NCI-H345 treated with DMSO at 0.1 percent for 48 hours (cell line): ENCODE data around the gene OBSCN.

ENCODE experiments used
- DNase-seq: peaks from one replicate; lab custom pipeline; 2025; ENCODE audit not compliant: unreplicated experiment; lab: John Stamatoyannopoulos, UW

The OBSCN gene

DNA sequence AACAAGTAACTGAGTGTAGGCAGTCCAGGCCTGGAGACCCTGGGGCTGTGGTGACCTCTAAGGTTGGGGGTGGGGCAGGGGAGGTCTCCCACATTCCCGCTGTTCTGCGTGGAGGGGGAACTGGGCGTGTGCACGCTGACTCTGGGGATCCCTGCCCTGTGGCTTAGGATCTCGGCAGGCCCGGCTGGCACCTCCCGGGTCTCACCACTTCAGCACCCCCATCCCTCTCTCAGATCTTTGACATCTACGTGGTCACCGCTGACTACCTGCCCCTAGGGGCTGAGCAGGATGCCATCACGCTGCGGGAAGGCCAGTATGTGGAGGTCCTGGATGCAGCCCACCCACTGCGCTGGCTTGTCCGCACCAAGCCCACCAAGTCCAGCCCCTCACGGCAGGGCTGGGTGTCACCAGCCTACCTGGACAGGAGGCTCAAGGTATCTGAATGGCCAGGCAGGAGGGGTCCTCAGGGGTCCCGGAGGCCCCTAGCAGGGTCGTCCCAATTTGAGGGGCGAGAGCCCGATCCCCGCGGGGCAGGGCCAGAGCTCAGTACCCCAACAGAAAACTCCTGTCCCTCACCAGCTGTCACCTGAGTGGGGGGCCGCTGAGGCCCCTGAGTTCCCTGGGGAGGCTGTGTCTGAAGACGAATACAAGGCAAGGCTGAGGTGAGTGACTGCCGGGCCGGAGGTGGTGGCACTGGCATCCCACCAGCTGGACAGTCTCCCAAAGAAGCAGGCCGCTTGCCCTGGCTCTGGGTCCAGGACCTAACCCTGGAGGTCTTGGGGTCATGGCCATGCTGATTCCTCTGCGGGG lies 130.1 kb downstream of the OBSCN start:
- no peak for DNase-seq

DNA sequence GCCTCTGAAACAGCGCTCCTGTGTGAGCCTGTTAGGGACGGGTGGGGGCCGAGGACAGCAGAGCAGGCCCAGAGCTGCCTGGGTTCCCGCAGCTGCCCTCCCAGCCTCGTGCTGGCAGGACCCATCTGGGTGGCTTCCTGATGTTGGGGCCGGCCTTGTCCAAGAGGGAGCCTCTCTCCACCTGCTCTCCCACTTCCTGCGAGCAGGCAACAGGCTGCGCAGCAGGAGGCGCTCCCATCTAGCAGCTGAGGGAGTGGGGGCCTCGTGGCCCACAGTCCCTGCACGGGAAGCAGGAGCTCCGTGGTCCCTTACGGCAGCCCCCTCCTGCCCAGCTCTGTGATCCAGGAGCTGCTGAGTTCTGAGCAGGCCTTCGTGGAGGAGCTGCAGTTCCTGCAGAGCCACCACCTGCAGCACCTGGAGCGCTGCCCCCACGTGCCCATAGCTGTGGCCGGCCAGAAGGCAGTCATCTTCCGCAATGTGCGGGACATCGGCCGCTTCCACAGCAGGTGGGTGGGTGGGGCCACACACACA lies 130.7 kb downstream of the OBSCN start:
- no peak for DNase-seq

DNA sequence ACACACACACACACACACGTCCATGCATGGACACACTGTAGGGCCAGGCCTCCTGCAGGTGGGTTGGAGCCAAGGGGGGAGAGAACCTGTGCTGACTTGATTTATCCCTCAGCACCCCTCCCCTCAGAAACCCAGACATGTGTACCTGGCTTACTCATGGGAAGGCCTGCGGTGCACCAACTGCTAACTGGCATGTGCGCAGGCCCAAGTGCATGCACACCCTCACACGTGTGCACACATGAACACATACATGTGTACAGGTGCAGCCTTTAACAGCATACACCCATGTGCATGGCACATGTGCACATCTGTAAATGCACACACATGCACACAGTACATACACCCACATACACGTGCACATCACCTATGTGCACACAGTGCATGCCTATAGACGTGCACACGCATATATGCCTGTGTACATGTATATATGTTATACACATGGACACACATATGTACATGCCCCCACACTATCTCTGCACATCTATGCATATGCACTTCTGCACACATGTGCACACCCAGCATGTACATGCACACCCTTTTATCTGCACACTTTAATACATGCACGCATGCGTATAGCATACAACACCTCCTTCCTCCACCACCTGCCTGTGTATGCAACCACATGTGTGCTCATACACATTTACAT lies 131.3 kb downstream of the OBSCN start:
- no peak for DNase-seq

DNA sequence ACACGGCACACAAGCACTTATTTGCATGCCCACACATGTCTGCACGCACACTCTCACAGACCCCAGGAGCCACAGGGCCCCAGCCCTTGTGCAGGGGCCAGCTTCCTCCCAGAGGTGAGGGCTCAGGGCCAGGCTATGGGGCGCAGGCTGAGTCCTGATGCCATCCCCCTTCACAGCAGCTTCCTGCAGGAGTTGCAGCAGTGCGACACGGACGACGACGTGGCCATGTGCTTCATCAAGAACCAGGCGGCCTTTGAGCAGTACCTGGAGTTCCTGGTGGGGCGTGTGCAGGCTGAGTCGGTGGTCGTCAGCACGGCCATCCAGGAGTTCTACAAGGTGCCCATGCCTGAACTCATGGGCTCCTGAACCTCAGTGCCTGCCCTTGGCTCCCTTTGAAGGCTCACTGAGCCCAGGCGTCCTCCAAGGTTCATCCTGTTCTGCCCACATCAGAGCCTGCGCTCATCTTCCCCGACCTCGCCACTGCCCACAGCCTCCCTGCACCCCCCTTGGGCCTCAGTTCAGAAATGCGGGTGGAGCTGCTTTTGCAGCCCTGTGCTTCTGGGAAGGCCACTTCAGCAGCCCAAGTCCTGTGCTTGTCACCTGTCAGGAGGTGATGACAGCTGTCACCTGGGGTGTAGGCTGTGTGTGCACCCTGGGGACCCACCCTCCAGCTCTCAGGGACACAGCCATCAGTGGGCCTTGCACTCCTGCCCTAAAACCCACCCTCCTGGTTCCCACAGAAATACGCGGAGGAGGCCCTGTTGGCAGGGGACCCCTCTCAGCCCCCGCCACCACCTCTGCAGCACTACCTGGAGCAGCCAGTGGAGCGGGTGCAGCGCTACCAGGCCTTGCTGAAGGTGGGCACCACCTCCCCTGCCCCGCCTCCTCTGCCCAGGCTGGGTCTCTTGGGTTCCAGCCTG lies 132.2 kb downstream of the OBSCN start:
- no peak for DNase-seq

DNA sequence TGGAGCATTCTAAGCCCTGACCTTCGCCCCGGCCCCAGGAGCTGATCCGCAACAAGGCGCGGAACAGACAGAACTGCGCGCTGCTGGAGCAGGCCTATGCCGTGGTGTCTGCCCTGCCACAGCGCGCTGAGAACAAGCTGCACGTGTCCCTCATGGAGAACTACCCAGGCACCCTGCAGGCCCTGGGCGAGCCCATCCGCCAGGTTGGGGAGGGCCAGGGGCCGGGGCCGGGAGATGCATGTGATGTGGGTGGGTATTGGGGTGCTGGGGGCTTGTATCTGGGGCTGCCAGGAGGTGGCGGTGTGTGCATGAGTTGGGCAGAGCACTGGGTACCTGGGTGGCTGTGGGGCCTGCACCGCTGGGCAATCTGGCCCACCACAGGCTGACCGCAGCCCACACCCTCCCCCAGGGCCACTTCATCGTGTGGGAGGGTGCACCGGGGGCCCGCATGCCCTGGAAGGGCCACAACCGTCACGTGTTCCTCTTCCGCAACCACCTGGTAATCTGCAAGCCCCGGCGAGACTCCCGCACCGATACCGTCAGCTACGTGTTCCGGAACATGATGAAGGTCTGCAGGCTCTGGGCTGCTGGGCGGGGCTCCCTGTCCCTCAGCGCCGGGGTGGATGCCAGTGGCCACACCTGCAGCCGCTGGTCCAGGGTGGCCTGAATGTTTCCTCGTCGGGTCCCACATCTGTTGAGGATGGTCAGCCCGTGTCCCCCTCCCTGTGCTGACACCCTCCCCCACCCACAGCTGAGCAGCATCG lies 133.0 kb downstream of the OBSCN start:
- DNase-seq = no peak

DNA sequence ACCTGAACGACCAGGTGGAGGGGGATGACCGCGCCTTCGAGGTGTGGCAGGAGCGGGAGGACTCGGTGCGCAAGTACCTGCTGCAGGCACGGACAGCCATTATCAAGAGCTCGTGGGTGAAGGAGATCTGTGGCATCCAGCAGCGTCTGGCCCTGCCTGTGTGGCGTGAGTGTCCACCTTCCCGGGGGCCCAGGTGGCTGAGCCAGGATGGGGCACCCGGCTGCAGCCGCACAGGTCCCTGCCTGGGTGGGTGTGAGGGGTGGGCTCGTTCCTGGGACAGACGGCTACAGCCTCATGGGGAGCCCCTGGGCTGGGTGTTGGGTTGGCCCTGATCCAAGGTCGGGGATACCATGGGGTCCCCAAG lies 133.6 kb downstream of the OBSCN start:
- DNase-seq = no peak

DNA sequence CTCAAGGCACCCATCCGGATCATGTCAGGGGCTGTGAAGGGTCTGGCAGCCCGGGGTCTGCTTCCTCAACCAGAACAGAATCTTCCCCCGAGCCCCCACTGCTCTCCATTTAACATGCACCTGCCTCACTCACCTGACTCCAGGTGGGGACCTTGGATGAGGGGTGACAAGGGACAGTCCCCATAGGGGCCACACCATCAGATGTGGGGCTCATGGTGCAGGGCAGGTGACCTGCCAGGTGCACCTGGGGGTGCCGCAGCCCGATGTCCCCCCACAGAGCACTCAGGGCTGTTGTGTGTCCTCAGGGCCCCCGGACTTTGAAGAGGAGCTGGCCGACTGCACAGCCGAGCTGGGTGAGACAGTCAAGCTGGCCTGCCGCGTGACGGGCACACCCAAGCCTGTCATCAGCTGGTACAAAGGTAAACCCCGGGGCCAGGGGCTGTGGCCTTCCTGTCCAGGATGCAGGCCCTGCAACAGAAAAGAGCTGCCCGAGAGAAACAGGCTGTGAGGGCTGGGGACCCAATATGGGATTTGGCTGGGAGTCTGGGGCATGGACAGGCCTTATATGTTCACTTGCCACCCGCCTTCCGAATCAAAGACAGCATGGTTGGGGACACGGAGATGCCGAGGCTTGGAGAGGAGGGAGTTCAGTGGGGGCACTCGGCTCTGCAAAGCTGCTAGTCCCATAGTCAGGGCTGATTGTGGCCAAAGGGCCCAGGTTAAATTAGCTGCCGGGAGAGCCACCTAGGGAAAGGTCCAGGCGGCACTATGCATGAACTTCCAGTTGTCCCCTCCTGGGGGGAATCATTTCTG lies 134.2 kb downstream of the OBSCN start:
- no peak for DNase-seq

DNA sequence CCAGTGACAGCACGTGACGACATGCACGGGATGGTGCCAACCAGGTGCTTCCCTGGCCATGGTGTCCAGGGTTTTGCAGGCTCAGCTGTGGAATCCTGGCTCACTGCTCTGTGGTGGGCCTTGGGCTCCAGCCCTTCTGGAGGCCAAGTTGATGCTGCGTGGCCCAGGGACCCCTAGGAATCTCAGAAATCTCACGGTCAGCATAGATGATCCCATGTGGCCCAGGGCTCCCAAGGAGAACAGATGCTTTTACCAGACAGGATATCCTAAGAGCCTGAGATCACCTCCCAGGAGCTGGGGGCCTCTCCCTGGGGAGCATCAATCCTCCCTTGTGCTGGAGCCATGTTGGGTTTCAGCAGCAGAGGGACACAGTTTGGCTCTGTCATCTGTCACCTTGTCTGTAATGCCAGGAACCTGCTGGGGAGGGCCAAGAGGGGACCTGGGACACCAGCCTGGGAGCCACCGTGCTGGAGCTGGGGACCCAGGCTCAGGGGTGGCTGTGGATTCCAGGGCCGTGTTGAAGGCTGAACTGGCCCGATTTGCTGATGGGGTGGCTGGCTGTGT lies 134.9 kb downstream of the OBSCN start:
- DNase-seq = no peak

DNA sequence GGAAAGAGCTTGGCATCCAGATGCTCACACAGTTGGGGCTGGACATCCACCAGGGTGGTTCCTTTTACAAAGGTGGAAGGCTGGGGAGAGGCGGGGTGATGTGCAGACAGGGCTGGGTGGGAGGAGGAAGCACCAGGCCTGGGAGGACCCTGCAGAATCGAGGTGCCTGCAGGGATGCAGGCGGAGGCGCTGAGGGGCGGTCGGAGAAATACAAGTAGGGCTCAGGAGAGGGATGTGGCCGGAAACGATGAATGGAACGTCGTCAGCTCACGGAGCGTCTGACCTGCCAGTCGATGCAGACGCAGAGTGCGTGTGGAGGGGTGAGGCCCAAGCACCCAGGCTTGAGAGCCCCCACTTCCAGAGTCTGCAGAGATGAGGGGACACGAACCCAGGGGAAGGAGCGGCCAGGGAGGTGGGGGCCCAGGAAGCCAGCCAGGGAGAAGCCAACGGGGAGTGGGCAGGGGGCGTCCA lies 135.4 kb downstream of the OBSCN start:
- no peak for DNase-seq

DNA sequence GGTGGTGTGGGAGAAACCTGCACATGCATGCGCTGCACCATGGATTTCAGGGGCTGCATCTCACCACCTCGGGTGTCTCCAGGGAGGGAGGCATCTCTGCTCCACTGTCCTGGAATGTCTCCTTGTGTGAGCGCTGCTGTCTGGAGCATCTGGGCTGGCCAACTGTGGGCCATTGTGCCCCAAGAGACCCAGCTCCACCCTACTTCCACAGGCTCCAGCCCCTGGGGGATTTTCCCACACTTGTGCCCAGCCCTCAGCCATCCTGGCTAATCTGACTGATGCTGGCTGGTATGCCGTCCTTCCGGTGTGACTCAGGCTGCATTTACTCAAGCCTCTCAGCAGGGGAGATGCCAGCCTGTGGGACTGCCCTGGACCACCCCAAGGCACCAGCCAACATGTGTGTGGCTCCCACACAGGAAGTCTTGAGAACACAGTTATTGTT lies 136.8 kb downstream of the OBSCN start:
- no peak for DNase-seq

DNA sequence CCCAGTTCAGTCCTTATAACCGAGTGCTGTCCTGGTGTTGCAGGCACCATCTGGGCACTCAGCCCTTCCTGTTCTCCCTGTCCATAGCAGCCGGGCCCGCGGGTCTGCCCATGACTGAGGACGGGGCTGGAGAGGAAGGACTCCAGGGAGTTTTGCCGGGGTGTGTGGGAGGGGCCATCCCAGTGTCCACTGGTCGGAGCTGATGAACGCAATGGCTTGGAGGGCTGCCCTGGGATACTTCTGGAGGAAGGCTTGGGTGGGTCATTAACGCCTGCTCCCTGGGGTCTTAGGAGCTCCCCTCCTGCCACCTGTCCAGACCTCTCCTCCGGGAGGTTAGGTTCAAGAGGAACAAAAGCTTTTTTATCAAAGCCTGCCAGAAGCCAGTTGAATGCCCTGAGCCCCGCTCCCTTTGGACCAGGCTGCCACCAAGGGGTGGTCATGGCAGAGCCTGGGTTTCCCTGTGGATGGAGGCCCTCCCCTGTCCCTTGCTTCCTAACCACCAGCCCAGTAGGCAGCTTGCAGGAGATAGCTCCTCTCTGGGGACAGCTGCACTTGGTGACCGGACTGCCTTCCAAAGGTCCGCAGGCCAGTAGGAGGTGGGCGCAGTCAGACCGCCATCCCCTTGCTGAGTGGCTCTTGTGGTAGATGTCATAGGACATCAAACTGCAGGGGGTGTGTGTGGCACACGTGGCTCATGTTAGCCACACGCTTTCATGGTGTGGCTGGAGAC lies 137.5 kb downstream of the OBSCN start:
- DNase-seq = no peak

DNA sequence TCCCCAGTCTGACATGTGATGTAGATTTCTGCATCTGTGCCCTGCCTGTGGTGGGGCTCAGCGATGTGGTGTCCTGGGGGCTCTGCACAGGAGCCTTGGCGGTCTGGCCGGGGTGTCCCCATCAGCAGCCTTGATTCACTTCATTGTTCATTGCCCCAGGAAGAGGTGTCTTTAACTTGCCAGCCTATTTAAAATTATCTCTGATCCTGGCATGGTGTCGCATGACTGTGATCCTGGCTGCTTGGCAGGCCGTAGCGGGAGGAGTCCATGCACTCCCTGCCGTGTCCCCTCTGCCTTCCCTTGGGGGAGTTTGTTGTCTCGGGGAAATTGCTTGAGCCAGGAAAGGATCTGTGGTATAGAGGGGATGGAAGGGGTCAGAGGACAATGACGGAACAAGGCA lies 138.9 kb downstream of the OBSCN start:
- no peak for DNase-seq

DNA sequence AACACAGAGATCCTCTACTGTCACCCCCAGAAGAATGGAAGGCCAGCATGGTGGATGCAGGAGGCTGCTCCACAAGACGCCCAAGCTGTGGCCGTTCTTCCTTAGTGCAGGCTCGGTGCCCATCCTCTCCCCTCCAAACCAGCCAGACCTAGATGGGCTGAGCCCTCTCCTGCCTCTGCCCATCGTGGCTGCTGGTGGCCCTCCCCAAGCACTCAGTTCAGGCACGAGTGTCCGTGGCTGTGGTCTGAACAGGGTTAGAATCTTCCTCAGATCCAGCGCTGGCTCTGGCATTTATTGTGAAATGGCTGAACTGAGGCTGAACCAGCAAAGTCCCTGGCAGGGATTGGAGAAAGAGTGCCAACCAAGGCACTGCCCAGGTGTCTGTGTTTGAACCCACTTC lies 139.3 kb downstream of the OBSCN start:
- no peak for DNase-seq

DNA sequence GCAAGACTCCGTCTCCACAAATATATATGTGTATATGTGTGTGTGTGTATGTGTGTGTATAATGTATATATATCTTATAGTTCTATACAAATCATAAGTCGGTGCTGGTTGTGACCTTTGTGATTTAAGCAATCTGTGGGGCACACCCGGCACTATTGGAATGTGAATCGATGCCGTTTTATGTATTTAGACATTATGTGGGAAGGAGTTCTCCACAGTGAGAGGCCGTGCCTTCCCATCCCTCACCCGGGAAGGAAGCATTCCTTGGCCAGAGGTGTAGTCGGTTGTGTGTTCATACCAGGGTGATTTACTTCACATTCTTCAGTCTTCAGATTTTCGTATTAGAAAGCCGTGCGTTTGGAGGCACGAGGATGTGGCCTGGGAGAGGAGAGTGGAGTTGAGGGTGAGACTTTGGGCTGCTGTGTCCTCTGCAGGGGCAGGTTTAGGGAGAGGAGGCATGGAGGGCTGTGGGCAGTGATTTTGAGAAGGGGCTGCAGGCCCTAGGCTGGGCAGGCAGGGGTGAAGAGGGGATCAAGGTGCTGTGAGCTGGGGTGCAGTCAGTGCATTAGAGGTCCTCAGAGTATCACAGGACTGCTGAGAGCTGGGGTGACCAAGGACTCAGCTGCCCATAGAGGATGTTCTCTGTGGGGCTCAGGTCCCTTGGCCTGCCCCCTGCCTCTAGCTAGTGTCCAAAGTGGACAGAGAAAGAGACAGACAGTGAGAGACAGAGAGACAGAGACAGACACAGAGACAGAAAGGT lies 141.0 kb downstream of the OBSCN start:
- DNase-seq = no peak

DNA sequence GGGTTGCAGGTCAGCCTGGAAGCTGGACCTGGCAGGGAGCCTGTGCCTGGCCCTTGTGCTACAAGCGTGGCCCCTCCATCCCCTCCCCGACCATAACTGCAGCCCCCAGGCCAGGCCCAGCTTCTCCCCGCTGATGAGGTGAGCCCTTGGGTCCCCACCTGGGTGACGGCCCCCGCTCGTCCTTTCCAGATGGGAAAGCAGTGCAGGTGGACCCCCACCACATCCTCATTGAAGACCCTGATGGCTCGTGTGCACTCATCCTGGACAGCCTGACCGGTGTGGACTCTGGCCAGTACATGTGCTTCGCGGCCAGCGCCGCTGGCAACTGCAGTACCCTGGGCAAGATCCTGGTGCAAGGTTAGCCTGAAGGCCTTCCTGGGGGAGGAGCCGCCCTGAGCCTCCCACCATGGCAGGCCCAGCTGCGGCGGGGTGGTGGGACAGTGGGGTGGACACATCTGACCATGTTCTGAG lies 141.9 kb downstream of the OBSCN start:
- DNase-seq = no peak

DNA sequence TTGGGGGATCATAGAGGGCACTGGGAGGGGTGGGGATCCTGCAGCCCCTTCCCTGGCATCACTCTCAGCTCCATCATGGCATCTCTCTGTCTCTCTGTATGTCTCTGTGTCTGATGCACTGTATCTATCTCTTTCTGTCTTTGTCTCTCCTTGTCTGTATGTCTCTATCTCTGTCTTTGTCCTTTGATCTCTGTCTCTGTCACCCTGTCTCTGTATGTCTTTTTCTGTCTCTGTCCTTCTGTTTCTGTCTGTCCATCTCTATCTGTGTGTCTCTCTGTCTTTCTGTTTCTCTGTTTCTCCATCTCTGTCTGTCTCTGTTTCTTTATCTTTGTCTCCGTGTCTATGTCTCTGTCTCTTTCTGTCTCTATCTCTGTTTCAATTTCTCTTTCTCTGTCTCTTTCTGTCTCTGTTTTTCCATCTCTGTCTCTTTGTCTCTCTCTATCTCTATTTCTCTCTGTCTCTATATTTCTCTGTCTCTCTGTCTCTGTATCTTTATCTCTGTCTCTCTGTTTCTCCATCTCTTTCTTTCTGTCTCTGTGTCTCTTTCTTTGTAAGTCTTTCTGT lies 142.4 kb downstream of the OBSCN start:
- no peak for DNase-seq
